Measurements from ENCODE around the gene RAB4B.
A peak's percentile ranks its signal among the peaks of the same experiment; 100 is the strongest.
"Not testable (repeated sequence)": the region's sequence is repeated elsewhere in the genome, so short reads cannot be mapped to it uniquely, and the experiment has no call there.

RAB4B gene

DNA sequence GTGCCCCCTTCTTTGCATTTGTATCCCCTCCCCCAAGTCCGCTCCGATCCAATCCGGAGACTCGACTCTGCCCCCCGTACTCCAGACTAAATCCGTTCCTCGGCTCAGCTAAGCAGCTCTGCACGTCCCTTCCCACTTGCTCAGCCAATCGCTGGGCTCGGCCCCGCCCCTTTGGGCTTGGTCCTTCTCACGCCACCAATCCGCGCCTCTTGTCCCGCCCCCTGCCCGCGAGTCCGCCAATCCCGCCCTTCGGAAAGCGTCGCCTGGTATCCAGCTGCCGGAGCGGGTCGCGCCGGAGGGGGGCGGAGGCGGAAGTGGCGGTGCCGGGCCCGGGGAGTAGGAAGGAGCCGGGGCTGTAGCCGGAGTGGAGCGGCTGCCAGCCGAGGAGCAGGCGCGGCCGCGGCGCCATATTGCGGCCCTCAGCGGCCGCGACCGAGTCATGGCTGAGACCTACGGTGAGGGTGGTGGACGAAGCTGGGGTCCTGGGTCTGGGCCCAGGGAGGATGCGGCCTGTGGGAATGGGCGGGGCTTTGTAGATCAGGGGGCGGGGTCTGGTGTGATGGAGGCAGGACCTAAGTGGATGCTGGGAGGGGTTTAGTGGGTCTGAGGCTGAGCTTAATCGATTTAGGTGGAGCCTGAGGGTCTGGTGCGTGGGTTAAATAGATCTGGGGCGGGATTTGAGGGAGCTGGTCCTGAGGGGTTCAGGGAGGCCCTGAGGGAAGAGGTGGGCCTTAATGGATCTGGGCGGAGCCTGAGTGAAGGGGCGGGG, at the start of gene RAB4B:
TSS of gene RAB4B (plus strand) at position 311 of the 769 bp plus-strand sequence. CDS start at position 440, 129 bp downstream.
- DNase-seq: peak; percentile 98 to 100 (median 99)

DNA sequence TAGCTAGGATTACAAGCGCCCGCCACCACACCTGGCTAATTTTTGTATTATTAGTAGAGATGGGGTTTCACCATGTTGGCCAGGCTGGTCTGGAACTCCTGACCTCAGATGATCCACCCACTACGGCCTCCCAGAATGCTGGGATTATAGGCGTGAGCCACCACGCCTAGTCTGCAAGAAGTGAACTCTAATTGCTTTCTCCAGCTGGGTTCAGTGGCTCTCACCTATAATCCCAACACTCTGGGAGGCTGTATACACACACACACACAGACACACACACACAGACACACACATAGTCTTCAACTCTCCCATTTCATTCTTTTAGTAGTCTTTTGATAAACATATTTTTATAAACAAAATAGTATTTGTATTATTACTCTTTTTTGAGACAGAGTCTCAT, 48.0 kb upstream of the RAB4B start:
- DNase-seq: not testable (repeated sequence)

- not testable (repeated sequence) for DNase-seq
These were observed 45.7 kb upstream of the RAB4B start for GRCh38 chr19:40732304-40732703.

- DNase-seq: no peak
These were observed 44.9 kb upstream of the RAB4B start for GRCh38 chr19:40733149-40733548.

DNA sequence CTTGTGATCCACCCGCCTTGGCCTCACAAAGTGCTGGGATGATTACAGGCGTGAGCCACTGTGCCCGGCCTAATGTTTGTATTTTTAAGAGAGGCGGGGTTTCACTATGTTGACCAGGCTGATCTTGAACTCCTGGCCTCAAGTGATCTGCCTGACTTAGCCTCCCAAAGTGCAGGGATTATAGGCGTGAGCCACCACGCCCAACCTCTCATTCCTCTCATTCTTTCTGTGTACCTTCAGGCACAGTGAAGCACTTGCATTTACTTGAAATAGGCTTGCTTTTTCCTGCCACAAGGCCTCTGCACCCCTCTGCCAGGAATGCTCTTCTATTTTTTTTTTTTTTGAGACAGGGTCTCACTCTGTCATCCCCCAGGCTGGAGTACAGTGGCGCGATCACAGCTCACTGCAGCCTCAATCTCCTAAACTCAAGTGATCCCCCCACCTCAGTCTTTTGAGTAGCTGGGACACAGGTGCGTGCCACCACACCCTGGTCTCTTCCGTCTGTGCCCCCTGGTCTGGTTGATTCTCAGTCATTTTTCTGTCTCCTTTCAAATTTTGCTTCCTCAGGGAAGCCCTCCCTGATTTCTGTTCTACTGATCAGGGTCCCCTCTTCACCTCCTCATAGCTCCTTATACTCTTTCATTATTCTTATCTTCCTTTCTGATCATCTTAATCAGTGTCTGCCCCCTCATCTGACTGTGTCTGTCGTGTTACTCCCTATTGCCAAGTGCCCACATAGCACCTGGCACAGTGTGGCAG, 42.9 kb upstream of the RAB4B start:
- DNase-seq: no peak

DNA sequence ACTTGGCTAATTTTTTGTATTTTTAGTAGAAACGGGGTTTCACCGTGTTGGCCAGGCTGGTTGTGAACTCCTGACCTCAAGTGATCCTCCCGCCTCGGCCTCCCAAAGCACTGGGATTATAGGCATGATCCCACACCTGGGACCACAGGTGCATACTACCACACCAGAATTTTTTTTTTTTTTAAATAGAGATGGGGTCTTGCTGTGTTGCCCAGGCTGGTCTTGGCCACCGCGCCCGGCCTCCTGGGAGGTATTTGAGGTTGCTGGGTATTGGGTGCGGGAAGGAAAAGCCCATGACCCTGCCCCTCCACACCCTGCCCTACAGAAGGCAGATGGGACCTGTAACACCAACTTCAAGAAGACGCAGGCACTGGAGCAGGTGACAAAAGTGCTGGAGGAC, 41.4 kb upstream of the RAB4B start:
- DNase-seq: no peak

GRCh38 chr19:40737102-40737644, 40.9 kb upstream of the RAB4B start:
- no peak for DNase-seq

DNA sequence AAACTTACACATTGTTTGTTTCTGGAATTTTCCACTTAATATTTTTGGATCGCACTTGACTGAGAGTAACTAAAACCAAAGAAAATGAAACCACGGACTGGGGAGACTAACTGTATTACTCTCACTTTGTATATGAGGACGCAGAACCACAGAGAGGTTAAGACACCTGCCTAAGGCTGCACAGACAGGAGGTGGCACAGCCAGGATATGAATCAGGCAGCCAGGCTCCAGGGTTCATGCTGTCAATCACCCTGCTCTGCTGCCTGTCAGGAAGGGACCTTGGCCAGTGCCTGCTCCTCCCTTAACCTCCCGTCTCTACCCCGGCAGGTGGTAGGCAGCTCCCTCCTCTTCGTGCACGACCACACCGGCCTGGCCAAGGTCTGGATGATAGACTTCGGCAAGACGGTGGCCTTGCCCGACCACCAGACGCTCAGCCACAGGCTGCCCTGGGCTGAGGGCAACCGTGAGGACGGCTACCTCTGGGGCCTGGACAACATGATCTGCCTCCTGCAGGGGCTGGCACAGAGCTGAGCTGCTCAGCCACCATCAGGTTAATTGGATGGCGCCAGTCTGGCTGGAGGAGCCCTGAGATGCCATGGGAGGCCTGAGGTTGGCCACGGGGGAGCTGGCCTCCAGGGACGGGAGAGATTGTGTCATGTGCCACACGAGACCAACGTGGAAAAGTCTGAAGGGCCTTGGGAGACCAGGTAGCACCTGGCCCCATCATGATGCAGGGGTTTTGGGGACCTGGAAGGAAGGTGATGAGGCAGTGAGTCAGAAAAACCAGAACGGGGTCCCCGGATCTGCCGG, 38.8 kb upstream of the RAB4B start:
- peak in 1 of 14 donors; percentile 41 for DNase-seq

DNA sequence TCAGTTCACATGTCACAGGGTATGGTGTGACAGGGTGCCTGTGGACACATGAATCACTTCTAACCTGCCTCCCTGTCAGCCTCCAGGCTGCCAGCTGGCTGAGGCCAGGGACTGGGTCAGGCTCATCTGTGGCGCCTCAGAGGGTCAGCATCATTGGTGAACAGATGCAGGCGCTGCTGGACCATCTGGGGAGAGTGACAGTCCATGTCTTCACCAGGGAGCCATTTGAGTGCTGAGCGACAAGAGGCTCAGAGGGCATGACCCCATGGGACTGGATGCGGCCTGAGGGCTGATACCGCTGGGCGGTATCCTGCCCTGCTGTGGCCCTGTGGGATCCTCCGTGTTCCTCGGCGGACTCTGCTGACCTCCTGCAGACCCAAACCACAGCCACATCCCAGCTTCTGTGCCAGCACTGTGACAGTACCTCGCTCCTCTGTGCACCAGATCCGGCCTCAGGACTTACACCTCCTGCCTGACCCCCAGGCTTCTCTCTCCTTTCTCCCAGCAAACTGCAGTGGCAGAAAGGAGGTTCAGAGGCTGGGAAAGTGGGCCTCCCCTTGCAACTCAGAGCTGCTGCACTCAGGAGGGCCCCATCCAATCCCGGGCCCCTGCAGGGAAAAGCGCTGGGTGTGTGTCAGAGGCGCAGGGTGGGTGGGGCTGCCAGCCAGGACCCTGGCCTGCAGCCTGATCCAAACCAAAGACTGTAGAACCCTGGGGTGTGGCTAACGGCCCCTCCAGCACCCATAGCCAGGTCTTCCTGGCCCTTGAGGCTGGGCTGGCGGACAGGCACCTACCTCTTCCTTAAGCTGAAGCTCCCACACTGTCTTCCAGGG, 38.0 kb upstream of the RAB4B start:
- DNase-seq: peak in 1 of 14 donors; percentile 60

GRCh38 chr19:40740747-40741146, 37.3 kb upstream of the RAB4B start:
- peak in 9 of 14 donors; percentile 8 to 73 (median 40) for DNase-seq

DNA sequence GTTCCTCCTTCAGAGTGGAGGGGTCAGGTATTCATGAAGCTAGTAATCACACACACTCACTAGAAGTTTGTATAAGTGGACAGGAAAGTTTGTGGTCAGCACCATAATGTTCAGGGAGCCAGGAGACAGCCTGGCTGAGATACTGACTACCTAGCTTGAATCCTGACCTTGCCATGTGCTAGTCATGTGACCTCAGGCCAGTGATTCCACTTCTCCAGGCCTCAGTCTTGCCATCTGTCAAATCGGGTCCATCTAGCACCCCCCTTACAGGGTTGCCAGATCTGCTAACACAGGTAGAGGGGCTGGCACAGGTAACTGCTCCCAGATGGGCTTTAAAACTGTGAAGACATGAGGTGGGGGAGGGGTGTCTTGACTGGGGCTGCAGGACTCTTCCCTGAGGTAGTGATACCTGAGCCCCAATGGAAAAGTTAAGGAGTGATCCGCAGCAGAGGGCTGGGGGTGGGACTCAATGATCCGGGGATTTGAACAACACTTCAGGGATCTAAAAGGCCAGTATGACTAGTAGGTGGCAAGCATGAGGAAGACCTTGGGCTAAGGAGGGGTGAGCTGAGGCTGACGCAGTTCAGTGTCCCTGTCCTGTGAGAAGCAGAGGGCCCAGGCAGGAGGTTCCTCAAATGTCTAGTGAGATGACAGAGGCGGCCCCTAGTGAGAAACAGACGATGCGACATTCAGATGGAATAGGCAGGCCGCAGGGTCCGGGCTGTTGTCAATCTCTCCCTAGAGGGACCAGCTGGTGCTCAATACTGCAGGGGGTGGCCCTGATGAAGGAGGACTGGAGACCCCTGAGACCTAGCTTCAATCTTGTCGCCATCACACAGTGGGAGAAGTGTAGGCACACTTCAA, 36.3 kb upstream of the RAB4B start:
- DNase-seq: no peak

GRCh38 chr19:40742477-40742876, 35.6 kb upstream of the RAB4B start:
- DNase-seq: peak in 1 of 14 donors; percentile 43

GRCh38 chr19:40742886-40743285, 35.2 kb upstream of the RAB4B start:
- no peak for DNase-seq

GRCh38 chr19:40743926-40744325, 34.1 kb upstream of the RAB4B start:
- no peak for DNase-seq

DNA sequence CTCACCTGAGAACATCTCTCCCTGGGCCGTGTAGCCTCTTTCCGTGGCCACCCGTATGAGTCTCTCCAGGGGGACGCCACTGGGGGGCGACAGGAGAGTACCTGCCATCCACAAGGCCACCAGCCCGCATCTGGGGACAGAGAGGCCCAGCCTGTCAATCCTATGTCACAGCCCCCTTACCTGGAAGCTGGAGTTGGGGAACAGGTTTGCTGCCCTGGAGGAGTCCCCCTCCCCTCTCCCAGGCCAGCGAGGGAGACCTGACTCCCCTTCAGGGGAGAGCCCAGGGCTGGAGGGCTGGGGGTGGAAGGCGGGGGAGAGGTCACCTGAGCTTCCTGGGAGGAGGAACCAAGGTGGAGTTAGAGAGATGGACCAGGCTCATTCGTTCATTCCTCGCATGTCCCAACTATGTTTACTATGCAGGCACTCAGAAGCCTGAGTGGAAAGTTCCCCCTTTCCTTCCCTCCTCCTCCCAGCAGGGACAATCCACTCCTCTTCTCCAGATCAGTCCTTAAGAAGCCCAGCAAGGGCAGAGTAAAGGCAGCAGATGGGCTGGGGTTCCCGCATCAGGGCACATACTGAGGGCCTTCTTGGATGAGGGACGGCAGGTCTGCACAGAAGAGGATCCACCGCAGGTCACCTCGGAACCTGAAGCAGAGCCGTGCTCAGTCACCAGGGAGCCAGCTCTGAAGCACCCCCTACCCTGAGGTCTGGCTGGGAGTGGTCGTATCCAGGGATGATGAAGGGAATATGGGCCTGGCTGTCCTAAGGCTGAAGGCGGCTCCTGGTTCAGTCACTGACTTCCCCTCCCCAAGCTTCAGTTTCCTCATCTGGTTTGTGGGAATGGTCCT, 33.3 kb upstream of the RAB4B start:
- DNase-seq: no peak

GRCh38 chr19:40745402-40745780, 32.7 kb upstream of the RAB4B start:
- DNase-seq: no peak

GRCh38 chr19:40747536-40747935, 30.5 kb upstream of the RAB4B start:
- DNase-seq: no peak

DNA sequence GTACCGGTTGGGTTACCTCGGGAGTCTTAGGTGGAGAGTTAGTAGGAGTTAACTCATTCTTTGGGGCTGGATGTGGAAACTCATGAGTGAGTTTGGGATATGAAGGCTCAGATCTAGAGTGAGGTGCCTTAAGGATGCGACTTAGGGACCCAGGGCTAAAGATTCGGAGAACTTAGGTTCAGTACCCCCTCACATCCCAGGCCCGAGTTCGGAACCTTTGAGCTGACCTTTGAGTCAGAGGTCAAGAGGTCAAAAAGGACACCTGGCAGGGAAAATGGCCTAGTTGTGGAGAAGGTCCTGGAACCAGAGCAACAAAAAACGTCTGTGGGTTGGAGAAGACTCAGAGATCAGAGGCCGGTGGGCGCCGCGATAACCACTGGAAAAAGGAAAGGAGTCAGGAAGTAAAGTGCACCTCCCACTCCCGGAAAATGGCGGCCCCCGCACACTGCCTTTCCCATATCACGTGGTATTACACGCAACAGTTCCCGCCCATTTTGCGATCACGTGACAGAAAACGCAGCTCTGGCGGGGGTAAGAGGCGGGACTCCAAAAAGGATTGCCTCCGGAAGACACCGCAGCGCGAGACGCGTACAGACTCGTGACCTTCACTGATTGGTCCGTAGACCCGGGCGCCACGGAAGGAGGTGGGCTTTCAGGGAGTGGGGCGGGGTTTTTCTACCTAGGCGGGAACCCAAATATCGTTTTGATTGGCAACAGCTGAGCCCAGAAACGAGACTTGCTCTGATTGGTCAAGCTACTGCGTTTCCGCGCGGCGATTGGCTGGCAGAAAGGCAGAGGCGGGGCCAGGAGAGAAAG, 27.8 kb upstream of the RAB4B start, which contains the start of gene ACTMAP:
TSS of gene ACTMAP (minus strand) at position 420 of the 816 bp plus-strand sequence. CDS start 674 bp downstream, outside the sequence.
- peak; percentile 98 to 100 (median 100) for DNase-seq

Measured in C1 segment of cervical spinal cord (tissue), 14 donors.